WERI-Rb-1 (cell line): ENCODE measurements around the gene CHCHD1.

Experiments
- DNase-seq: peaks from one replicate; pipeline ENCODE4 v3.0.0-alpha.2; 2020
- H3K27ac ChIP-seq: fragments of 250-450 bp; sonication (Bioruptor Pico); 2 replicates; pipeline ENCODE4 v1.5.1; 2020; ENCODE audit warnings: mild to moderate bottlenecking, moderate library complexity
- H3K27me3 ChIP-seq: fragments of 250-450 bp; sonication (Bioruptor Pico); 2 replicates; pipeline ENCODE4 v1.5.1; 2021; ENCODE audit warnings: mild to moderate bottlenecking, low read depth, moderate library complexity; ENCODE audit not compliant: insufficient read depth, severe bottlenecking
- H3K36me3 ChIP-seq: fragments of 250-450 bp; sonication (Bioruptor Pico); 2 replicates; pipeline ENCODE4 v1.5.1; 2020; ENCODE audit warnings: mild to moderate bottlenecking, moderate library complexity
- H3K4me3 ChIP-seq: 2 replicates; pipeline ENCODE4 v1.5.1; 2011; ENCODE audit warnings: low read depth, mild to moderate bottlenecking, control low read depth, low read length
- H3K9me3 ChIP-seq: fragments of 250-450 bp; sonication (Bioruptor Pico); 2 replicates; pipeline ENCODE4 v1.5.1; 2021; ENCODE audit warnings: mild to moderate bottlenecking, moderate library complexity; ENCODE audit not compliant: severe bottlenecking
- TF ChIP-seq, protein P1 (sequence below): IDR thresholded peaks from 2 replicates; pipeline ENCODE4 v1.5.1; 2011; ENCODE audit warnings: low read depth, mild to moderate bottlenecking, control low read depth, inconsistent platforms, low read length

Gene CHCHD1

GRCh38 chr10:73813333-73813732 is 31.5 kb downstream of the CHCHD1 start:
- Histone ChIP-seq H3K27ac (no peak overlapping the region), H3K4me3 (no peak overlapping the region), H3K27me3 (no peaks in the 10 kb centered on the region), H3K9me3 (no peaks in the 10 kb centered on the region), H3K36me3 (peaks cover 35% of the 10 kb centered on the region)
- no peak for DNase-seq
- TF ChIP-seq, protein P1, sequence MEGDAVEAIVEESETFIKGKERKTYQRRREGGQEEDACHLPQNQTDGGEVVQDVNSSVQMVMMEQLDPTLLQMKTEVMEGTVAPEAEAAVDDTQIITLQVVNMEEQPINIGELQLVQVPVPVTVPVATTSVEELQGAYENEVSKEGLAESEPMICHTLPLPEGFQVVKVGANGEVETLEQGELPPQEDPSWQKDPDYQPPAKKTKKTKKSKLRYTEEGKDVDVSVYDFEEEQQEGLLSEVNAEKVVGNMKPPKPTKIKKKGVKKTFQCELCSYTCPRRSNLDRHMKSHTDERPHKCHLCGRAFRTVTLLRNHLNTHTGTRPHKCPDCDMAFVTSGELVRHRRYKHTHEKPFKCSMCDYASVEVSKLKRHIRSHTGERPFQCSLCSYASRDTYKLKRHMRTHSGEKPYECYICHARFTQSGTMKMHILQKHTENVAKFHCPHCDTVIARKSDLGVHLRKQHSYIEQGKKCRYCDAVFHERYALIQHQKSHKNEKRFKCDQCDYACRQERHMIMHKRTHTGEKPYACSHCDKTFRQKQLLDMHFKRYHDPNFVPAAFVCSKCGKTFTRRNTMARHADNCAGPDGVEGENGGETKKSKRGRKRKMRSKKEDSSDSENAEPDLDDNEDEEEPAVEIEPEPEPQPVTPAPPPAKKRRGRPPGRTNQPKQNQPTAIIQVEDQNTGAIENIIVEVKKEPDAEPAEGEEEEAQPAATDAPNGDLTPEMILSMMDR, result no peak

GRCh38 chr10:73814276-73814895 is 32.5 kb downstream of the CHCHD1 start:
- Histone ChIP-seq H3K9me3 (no peaks in the 10 kb centered on the region), H3K4me3 (no peak overlapping the region), H3K27ac (no peak overlapping the region), H3K36me3 (peaks cover 35% of the 10 kb centered on the region), H3K27me3 (no peaks in the 10 kb centered on the region)
- TF ChIP-seq, protein P1, result no peak
- DNase-seq, result no peak

DNA sequence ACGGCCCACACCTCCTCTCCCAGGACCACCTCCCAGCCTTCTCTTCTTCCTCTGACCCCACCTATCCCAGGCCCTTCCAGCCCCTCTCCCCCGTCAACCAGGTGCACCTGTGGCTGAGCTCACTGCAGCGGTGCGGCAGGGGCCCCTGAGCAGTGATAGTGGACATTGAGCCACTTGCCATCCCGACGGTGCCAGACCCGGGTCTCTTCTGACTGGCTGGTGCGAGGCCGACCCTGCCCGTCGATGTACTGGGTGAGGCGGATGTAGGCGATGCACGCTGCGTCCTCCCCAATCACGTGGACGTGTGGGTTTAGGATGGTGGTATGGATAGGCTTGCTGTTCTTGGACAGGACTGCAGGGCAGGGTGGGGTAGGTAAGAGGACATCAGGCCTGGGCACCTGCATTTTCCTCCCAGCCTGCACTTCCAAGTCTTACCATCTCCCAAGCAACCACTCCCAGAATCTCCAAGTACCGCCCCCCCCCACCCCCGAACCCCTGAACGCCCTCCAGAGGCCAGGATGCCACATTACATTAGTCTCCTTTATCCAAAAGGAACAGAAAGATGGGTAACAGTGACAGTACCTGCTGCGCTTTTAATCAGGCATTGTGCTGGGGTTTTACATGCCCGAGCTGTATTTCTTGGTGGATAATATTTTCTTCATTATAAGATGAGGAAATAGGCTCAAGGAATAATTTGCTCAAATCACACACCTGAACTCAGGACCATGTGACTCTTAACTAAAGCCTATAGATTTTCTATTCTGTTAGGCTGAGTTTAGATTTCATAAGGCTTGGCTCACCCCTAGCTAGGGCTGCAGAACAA is 33.3 kb downstream of the CHCHD1 start:
- Histone ChIP-seq H3K4me3 (no peak overlapping the region), H3K36me3 (peaks cover 35% of the 10 kb centered on the region), H3K27me3 (no peaks in the 10 kb centered on the region), H3K9me3 (no peaks in the 10 kb centered on the region), H3K27ac (no peak overlapping the region)
- DNase-seq, result peak; percentile 46
- TF ChIP-seq, protein P1, result peak; percentile 41

GRCh38 chr10:73815719-73816030 is 33.8 kb downstream of the CHCHD1 start:
- H3K27ac ChIP-seq, result no peak overlapping the region
- TF ChIP-seq, protein P1, result no peak
- DNase-seq, result no peak

DNA sequence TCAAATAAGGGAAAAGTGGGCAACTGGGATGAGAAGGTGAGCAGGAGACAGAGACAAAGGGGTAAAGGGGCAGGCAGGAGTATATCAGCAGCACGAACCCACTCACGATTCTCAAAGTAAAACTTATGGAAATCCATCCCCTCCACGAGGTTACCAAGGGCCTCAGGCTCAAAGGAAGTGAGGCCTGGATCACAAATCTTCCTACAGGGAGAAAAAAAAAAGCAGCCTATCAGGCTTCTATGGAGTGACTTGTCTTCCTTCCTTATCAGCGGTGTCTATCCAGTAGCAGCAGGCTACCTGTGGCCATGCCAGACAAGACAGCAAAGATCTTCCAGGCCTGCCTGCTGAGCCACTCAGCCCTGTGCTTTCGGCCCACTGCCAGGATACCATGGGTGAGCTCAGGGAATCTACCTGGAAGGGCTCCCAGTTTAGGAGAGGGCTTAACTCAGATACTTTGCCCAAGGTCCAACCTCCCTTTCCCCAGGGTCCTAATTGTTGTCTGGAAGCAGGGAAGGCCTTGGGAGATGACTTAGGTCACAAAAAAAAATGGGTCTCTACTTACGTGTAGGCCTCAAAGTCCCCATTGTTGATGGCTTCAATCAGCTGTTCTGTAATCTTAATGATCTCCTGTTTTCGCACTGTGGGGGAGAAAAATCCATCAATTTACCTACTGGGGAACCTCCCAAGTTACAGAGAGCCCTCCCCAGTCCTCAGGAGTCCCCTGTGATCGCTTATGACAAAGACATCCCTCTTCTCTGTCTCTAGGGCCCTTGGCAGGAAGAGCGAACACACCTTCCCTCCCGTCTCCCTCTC is 35.3 kb downstream of the CHCHD1 start:
- no peaks in the 10 kb centered on the region for H3K9me3 ChIP-seq
- H3K27me3 ChIP-seq, result no peaks in the 10 kb centered on the region
- no peak overlapping the region for H3K27ac ChIP-seq
- peaks cover 35% of the 10 kb centered on the region for H3K36me3 ChIP-seq
- no peak overlapping the region for H3K4me3 ChIP-seq
- TF ChIP-seq, protein P1, result no peak
- no peak for DNase-seq

More at GRCh38 chr10:73815719-73816030, 33.8 kb downstream of the CHCHD1 start:
- Histone ChIP-seq H3K27me3 (no peaks in the 10 kb centered on the region), H3K9me3 (no peaks in the 10 kb centered on the region), H3K4me3 (no peak overlapping the region), H3K36me3 (peaks cover 35% of the 10 kb centered on the region)
